ENCODE data around the gene PCDHA1.

Gene PCDHA1

DNA sequence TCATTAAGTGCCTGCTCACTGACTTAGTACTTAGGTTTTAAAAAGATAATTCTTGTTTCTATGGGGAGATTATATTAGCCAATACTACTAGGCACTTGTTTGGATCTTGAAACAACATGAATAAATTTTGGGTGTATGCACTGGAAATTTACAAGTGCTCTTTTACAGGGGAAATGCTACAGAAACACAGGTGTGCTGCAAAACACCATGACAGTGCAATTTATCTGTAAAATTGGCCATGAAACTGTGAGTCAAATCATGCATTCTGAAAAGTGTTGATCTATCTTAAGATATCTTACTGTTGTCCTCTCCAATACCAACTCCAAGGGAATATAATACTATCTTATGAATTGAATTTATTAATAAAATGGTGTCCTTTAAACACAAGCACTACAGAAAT lies 253.1 kb downstream of the PCDHA1 start:
- TF ChIP-seq, protein P1, sequence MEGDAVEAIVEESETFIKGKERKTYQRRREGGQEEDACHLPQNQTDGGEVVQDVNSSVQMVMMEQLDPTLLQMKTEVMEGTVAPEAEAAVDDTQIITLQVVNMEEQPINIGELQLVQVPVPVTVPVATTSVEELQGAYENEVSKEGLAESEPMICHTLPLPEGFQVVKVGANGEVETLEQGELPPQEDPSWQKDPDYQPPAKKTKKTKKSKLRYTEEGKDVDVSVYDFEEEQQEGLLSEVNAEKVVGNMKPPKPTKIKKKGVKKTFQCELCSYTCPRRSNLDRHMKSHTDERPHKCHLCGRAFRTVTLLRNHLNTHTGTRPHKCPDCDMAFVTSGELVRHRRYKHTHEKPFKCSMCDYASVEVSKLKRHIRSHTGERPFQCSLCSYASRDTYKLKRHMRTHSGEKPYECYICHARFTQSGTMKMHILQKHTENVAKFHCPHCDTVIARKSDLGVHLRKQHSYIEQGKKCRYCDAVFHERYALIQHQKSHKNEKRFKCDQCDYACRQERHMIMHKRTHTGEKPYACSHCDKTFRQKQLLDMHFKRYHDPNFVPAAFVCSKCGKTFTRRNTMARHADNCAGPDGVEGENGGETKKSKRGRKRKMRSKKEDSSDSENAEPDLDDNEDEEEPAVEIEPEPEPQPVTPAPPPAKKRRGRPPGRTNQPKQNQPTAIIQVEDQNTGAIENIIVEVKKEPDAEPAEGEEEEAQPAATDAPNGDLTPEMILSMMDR (IDR thresholded peaks at IDR 0.05; ENCODE audit: insufficient read depth, low read length) = no peak
- TF ChIP-seq GABPA (IDR thresholded peaks at IDR 0.05; ENCODE audit: low read depth) (no peak), POLR2AphosphoS5 (IDR thresholded peaks at IDR 0.05; ENCODE audit: low read depth) (no peak), SPI1 (IDR thresholded peaks at IDR 0.05; ENCODE audit: borderline replicate concordance, low read depth) (no peak)
- TF ChIP-seq, protein P2, sequence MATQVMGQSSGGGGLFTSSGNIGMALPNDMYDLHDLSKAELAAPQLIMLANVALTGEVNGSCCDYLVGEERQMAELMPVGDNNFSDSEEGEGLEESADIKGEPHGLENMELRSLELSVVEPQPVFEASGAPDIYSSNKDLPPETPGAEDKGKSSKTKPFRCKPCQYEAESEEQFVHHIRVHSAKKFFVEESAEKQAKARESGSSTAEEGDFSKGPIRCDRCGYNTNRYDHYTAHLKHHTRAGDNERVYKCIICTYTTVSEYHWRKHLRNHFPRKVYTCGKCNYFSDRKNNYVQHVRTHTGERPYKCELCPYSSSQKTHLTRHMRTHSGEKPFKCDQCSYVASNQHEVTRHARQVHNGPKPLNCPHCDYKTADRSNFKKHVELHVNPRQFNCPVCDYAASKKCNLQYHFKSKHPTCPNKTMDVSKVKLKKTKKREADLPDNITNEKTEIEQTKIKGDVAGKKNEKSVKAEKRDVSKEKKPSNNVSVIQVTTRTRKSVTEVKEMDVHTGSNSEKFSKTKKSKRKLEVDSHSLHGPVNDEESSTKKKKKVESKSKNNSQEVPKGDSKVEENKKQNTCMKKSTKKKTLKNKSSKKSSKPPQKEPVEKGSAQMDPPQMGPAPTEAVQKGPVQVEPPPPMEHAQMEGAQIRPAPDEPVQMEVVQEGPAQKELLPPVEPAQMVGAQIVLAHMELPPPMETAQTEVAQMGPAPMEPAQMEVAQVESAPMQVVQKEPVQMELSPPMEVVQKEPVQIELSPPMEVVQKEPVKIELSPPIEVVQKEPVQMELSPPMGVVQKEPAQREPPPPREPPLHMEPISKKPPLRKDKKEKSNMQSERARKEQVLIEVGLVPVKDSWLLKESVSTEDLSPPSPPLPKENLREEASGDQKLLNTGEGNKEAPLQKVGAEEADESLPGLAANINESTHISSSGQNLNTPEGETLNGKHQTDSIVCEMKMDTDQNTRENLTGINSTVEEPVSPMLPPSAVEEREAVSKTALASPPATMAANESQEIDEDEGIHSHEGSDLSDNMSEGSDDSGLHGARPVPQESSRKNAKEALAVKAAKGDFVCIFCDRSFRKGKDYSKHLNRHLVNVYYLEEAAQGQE (IDR thresholded peaks at IDR 0.05; ENCODE audit: insufficient replicate concordance, low read depth) = no peak
- no peak for DNase-seq (ENCODE audit: low read depth in 1 of 2, low spot score in 1 of 2)
- Histone ChIP-seq H3K4me3 (replicated peaks; ENCODE audit: insufficient read depth, low read length) (no peak overlapping the region), H3K27me3 (ENCODE audit: insufficient read depth, poor library complexity, severe bottlenecking) (no peaks in the 10 kb centered on the region), H3K27ac (replicated peaks) (no peak overlapping the region)

DNA sequence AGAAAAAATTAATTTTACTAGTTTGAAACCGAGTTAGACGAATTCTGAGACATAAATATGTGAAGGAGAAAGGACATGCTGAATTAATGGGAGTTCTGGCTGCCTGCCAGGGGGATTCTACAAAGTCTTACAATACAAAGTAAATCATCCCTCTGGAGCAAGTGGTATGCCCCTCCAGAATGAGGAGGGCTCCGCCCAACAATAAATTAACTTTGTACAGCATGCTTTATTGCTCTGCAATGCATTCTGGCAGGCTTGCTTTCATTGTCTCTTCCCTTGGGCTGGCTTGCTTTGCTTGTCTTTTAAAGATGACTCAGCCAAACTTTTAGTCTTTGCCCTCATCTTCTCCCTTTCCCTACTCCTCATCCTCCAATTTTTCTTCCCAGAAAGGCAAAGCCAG lies 253.6 kb downstream of the PCDHA1 start:
- TF ChIP-seq, protein P1 (IDR thresholded peaks at IDR 0.05; ENCODE audit: insufficient read depth, low read length) = no peak
- TF ChIP-seq, protein P2 (IDR thresholded peaks at IDR 0.05; ENCODE audit: insufficient replicate concordance, low read depth) = no peak
- TF ChIP-seq GABPA (IDR thresholded peaks at IDR 0.05; ENCODE audit: low read depth) (no peak), POLR2AphosphoS5 (IDR thresholded peaks at IDR 0.05; ENCODE audit: low read depth) (no peak), SPI1 (IDR thresholded peaks at IDR 0.05; ENCODE audit: borderline replicate concordance, low read depth) (no peak)
- Histone ChIP-seq H3K27me3 (ENCODE audit: insufficient read depth, poor library complexity, severe bottlenecking) (no peaks in the 10 kb centered on the region), H3K27ac (replicated peaks) (no peak overlapping the region), H3K4me3 (replicated peaks; ENCODE audit: insufficient read depth, low read length) (no peak overlapping the region)
- no peak for DNase-seq (ENCODE audit: low read depth in 1 of 2, low spot score in 1 of 2)

DNA sequence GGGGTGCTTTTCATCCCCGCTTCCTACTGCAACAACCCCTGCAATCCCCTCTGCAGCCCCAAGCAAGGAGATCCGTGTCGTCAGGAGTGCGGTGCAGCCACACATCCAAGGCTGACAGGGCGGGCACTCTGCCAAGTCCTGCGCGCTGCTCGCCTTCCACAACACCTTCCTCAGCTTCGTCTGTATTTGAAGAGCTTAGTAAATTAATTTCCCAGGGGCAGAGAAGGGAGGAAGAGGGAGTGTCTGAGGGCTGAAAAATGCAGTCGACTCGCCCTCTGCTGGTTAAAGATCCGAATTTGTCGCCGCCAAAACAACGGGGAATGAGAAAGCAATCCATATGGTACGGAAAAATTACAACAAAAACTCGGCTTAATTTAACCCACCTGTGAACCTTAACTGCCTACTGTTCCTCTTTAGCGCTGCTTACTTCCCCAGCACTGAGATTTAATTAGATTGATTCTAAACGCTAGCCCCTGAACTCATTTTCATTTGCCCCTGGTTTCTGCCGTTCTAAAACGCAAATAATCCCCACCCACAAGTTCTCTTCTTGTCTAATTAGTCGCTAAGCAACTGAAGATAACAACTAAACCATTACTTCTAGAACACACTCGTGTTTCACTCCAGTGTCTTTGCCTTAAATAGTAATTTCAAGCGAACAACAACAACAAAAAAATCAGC lies 254.3 kb downstream of the PCDHA1 start:
- H3K27me3 ChIP-seq (ENCODE audit: insufficient read depth, poor library complexity, severe bottlenecking) = no peaks in the 10 kb centered on the region
- no peak for DNase-seq (ENCODE audit: low read depth in 1 of 2, low spot score in 1 of 2)
- H3K4me3 ChIP-seq (replicated peaks; ENCODE audit: insufficient read depth, low read length) = no peak overlapping the region
- TF ChIP-seq, protein P2 (IDR thresholded peaks at IDR 0.05; ENCODE audit: insufficient replicate concordance, low read depth) = no peak
- TF ChIP-seq, protein P1 (IDR thresholded peaks at IDR 0.05; ENCODE audit: insufficient read depth, low read length) = no peak
- TF ChIP-seq POLR2AphosphoS5 (IDR thresholded peaks at IDR 0.05; ENCODE audit: low read depth) (no peak), SPI1 (IDR thresholded peaks at IDR 0.05; ENCODE audit: borderline replicate concordance, low read depth) (no peak), GABPA (IDR thresholded peaks at IDR 0.05; ENCODE audit: low read depth) (no peak)
- H3K27ac ChIP-seq (replicated peaks) = no peak overlapping the region

Data from HL-60 (cell line).